ENCODE results near the gene PPCDC. TPM values are rescaled to one million over a fixed set of nuclear protein-coding genes. Genes with fewer than 3 reads are reported as not detected.

PPCDC gene
- total and polyA plus RNA-seq, 4 donors: 7.4 to 9.3 (median 8.4) TPM

DNA sequence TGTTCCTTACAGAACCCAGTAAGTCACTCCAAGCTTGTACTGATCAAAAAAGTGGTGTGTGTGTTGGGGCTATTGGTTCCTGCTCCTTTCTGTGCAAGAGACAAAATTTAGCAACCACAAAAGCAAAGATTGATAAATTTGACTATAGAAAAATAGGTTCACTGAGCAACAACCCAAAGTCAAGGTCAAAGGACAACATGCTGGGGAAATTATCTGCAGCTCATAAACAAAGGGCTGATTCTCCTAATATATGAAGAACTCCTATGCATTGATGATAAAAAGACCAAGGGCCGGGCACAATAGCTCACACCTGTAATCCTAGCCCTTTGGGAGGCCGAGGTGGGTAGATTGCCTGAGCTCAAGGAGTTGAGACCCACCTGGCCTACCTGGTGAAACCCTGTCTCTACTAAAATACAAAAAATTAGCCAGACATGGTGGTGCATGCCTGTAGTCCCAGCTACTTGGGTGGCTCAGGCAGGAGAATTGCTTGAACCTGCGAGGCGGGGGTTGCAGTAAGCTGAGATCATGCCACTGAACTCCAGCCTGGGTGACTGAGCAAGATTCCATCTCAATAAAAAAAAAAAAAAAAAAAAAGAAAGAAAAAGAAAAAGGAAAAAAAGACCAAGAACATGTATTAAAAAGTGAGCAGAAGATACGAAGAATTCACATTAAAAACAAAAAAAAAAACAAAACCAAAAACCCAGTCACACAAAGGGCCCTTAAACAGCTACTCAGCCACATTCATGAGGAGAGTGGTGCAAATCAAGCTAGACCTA, 29.8 kb downstream of the PPCDC start:
- Histone ChIP-seq H3K9me3 (ENCODE audit: control insufficient read depth in 4 of 4, low read length in 3 of 4) (no peaks in the 10 kb centered on the region), H3K4me1 (ENCODE audit: control insufficient read depth in 4 of 4, insufficient read depth in 4 of 4, low read length in 3 of 4) (peaks cover 0 to 3% (median 0%) of the 10 kb centered on the region in 4 donors), H3K36me3 (ENCODE audit: control insufficient read depth in 4 of 4, insufficient read depth in 3 of 4, low read depth in 1 of 4, low read length in 3 of 4) (no peaks in the 10 kb centered on the region), H3K27ac (ENCODE audit: low read depth in 1 of 2, low read length in 2 of 2) (no peak overlapping the region), H3K9ac (ENCODE audit: low read depth in 1 of 2, low read length in 2 of 2) (no peak overlapping the region), H3K4me3 (ENCODE audit: low read depth in 1 of 3, low read length in 3 of 3) (no peak overlapping the region), H3K27me3 (ENCODE audit: control insufficient read depth in 4 of 4, insufficient read depth in 4 of 4, low read length in 3 of 4) (no peaks in the 10 kb centered on the region)
- TF ChIP-seq ATF3 (IDR thresholded peaks at IDR 0.05): no peak
- no peak for TF ChIP-seq REST (IDR thresholded peaks at IDR 0.05)
- no peak for TF ChIP-seq EGR1 (IDR thresholded peaks at IDR 0.05; ENCODE audit: low read depth in 2 of 2)
- TF ChIP-seq, protein P1, sequence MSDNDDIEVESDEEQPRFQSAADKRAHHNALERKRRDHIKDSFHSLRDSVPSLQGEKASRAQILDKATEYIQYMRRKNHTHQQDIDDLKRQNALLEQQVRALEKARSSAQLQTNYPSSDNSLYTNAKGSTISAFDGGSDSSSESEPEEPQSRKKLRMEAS (IDR thresholded peaks at IDR 0.05): no peak
- TF ChIP-seq SP1 (IDR thresholded peaks at IDR 0.05): no peak
- no peak for TF ChIP-seq JUND (IDR thresholded peaks at IDR 0.05)
- no peak for TF ChIP-seq GABPA (IDR thresholded peaks at IDR 0.05 in 1 of 2, conservative IDR thresholded peaks at IDR 0.05 in 1 of 2)
- no peak for TF ChIP-seq RXRA (IDR thresholded peaks at IDR 0.05)
- no peak for TF ChIP-seq HNF4A (conservative IDR thresholded peaks at IDR 0.05)
- no peak for TF ChIP-seq TAF1 (conservative IDR thresholded peaks at IDR 0.05)
- no peak for TF ChIP-seq FOXA1 (IDR thresholded peaks at IDR 0.05)
- TF ChIP-seq HNF4G (IDR thresholded peaks at IDR 0.05): no peak
- TF ChIP-seq RAD21 (IDR thresholded peaks at IDR 0.05): no peak
- no peak for TF ChIP-seq FOXA2 (IDR thresholded peaks at IDR 0.05)
- TF ChIP-seq YY1 (IDR thresholded peaks at IDR 0.05): no peak
- DNase-seq (ENCODE audit: low spot score): no peak
- WGBS: 97% methylated on average over 5 of the region's 5 CpGs

DNA sequence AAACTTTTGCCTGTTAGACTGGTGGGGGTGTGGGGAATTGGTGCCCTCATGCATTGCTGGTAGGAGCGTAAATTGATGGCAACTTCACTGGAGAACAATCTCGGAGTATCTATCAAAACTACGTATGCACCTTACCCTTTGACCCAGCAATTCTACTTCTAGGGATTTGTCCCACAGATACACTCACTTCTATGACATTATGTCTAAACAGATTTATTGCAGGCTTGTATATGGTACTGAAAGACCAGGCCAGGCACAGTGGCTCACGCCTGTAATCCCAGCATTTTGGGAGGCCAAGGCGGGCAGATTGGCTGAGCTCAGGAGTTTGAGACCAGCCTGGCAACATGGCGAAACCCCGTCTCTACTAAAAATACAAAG, 30.3 kb downstream of the PPCDC start:
- 94% methylated on average over 7 of the region's 7 CpGs for WGBS
- H3K4me3 ChIP-seq (ENCODE audit: low read depth in 1 of 3, low read length in 3 of 3): no peak overlapping the region
- H3K4me1 ChIP-seq (ENCODE audit: control insufficient read depth in 4 of 4, insufficient read depth in 4 of 4, low read length in 3 of 4): peaks cover 0 to 3% (median 0%) of the 10 kb centered on the region in 4 donors
- no peak overlapping the region for H3K27ac ChIP-seq (ENCODE audit: low read depth in 1 of 2, low read length in 2 of 2)
- TF ChIP-seq, protein P1 (IDR thresholded peaks at IDR 0.05): no peak
- TF ChIP-seq RAD21 (IDR thresholded peaks at IDR 0.05) (no peak), TAF1 (conservative IDR thresholded peaks at IDR 0.05) (no peak), NR2F2 (IDR thresholded peaks at IDR 0.05) (no peak), FOXA1 (IDR thresholded peaks at IDR 0.05) (no peak), YY1 (IDR thresholded peaks at IDR 0.05) (no peak), GABPA (IDR thresholded peaks at IDR 0.05 in 1 of 2, conservative IDR thresholded peaks at IDR 0.05 in 1 of 2) (no peak), SP1 (IDR thresholded peaks at IDR 0.05) (no peak)
- no peak overlapping the region for H3K9ac ChIP-seq (ENCODE audit: low read depth in 1 of 2, low read length in 2 of 2)
- H3K27me3 ChIP-seq (ENCODE audit: control insufficient read depth in 4 of 4, insufficient read depth in 4 of 4, low read length in 3 of 4): no peaks in the 10 kb centered on the region
- no peaks in the 10 kb centered on the region for H3K9me3 ChIP-seq (ENCODE audit: control insufficient read depth in 4 of 4, low read length in 3 of 4)
- no peaks in the 10 kb centered on the region for H3K36me3 ChIP-seq (ENCODE audit: control insufficient read depth in 4 of 4, insufficient read depth in 3 of 4, low read depth in 1 of 4, low read length in 3 of 4)
- DNase-seq (ENCODE audit: low spot score): no peak
